Effector CD4-positive, alpha-beta T cell (primary cell): ENCODE measurements around the gene TNIK.
"Not testable (repeated sequence)": the region's sequence is repeated elsewhere in the genome, so short reads cannot be mapped to it uniquely, and the experiment has no call there.

Source experiments
- DNase-seq: peaks from one replicate; pipeline ENCODE4 v3.0.0-alpha.2; 2020

TNIK gene

GRCh38 chr3:171155122-171155700 is 305.0 kb downstream of the TNIK start:
- DNase-seq, result no peak

GRCh38 chr3:171150945-171151344 is 309.3 kb downstream of the TNIK start:
- DNase-seq, result no peak

- no peak for DNase-seq
These were observed 310.6 kb downstream of the TNIK start for GRCh38 chr3:171149526-171150116.

GRCh38 chr3:171145798-171146197 is 314.4 kb downstream of the TNIK start:
- no peak for DNase-seq

- DNase-seq, result no peak
These were observed 317.2 kb downstream of the TNIK start for GRCh38 chr3:171142985-171143384.

GRCh38 chr3:171140246-171140645 is 320.0 kb downstream of the TNIK start:
- no peak for DNase-seq

- DNase-seq, result no peak
These were observed 322.2 kb downstream of the TNIK start for GRCh38 chr3:171138027-171138426.

- no peak for DNase-seq
These were observed 324.7 kb downstream of the TNIK start for GRCh38 chr3:171135549-171135948.

- DNase-seq, result no peak
These were observed 326.2 kb downstream of the TNIK start for GRCh38 chr3:171133796-171134569.

GRCh38 chr3:171133337-171133736 is 326.9 kb downstream of the TNIK start:
- no peak for DNase-seq

- DNase-seq, result no peak
These were observed 327.3 kb downstream of the TNIK start for GRCh38 chr3:171132873-171133272.

- no peak for DNase-seq
These were observed 330.4 kb downstream of the TNIK start for GRCh38 chr3:171129827-171130226.

- DNase-seq, result no peak
These were observed 332.6 kb downstream of the TNIK start for GRCh38 chr3:171127611-171128010.

- DNase-seq, result no peak
These were observed 333.6 kb downstream of the TNIK start for GRCh38 chr3:171126478-171127209.

GRCh38 chr3:171125010-171125409 is 335.2 kb downstream of the TNIK start:
- no peak for DNase-seq

GRCh38 chr3:171123915-171124314 is 336.3 kb downstream of the TNIK start:
- DNase-seq, result no peak

- no peak for DNase-seq
These were observed 337.3 kb downstream of the TNIK start for GRCh38 chr3:171122861-171123260.

GRCh38 chr3:171122240-171122639 is 338.0 kb downstream of the TNIK start:
- no peak for DNase-seq

GRCh38 chr3:171121801-171122200 is 338.4 kb downstream of the TNIK start:
- no peak for DNase-seq

- DNase-seq, result not testable (repeated sequence)
These were observed 340.8 kb downstream of the TNIK start for GRCh38 chr3:171119402-171119801.

- not testable (repeated sequence) for DNase-seq
These were observed 341.2 kb downstream of the TNIK start for GRCh38 chr3:171118993-171119392.

- DNase-seq, result no peak
These were observed 343.3 kb downstream of the TNIK start for GRCh38 chr3:171116824-171117395.

GRCh38 chr3:171116365-171116764 is 343.8 kb downstream of the TNIK start:
- no peak for DNase-seq
